Naive thymus-derived CD4-positive, alpha-beta T cell (primary cell): ENCODE data around the gene CD44. TPM values are rescaled to one million over a fixed set of nuclear protein-coding genes. Genes with fewer than 3 reads are reported as not detected.

Experiments used
- polyA plus RNA-seq, 2 donors: library from polyadenylated mRNA; unstranded; fragments of 300-500 nt; fragmentation: Illumina TruSeq; gene quantifications; one replicate each; pipeline ENCODE4 v1.2.3, GENCODE V29; 2021
- total RNA-seq, 6 experiments: library from RNA in 5 of 6; stranded (reverse) in 5 of 6; gene quantifications; 1 replicate in 5 of 6; 2 replicates in 1 of 6; pipeline ENCODE4 v1.2.3 and lab custom pipeline; 2021 to 2026

The CD44 gene
- total and polyA plus RNA-seq, 7 experiments from 2014 or later: 332 to 1,223 (median 755) TPM

Other genes with a start within 250 kb of the CD44 start
- gene APIP, start 222.8 kb upstream of the CD44 start, total RNA-seq: 10 to 100 TPM in 4 of 5 experiments, 1 to 10 TPM in 1; 8.2 to 23.6 (median 17.7) TPM
- gene APIP, start 222.8 kb upstream of the CD44 start, polyA plus RNA-seq: 10 to 100 TPM; 14.9 to 18.5 TPM
- gene PDHX, start 222.6 kb upstream of the CD44 start, total RNA-seq: 10 to 100 TPM; 20.0 to 54.1 (median 28.8) TPM
- gene PDHX, start 222.6 kb upstream of the CD44 start, polyA plus RNA-seq: 10 to 100 TPM; 17.8 to 21.7 TPM